Activated CD8-positive, alpha-beta memory T cell treated with anti-CD3 and anti-CD28 coated beads, Interleukin-2, amount 50 U/mL, for 1 hour (primary cell): ENCODE measurements around the gene SNAP47.

Experiments
- DNase-seq: peaks from one replicate; pipeline ENCODE4 v3.0.0-alpha.2; 2020; ENCODE audit errors: extremely low read depth

Gene SNAP47

DNA sequence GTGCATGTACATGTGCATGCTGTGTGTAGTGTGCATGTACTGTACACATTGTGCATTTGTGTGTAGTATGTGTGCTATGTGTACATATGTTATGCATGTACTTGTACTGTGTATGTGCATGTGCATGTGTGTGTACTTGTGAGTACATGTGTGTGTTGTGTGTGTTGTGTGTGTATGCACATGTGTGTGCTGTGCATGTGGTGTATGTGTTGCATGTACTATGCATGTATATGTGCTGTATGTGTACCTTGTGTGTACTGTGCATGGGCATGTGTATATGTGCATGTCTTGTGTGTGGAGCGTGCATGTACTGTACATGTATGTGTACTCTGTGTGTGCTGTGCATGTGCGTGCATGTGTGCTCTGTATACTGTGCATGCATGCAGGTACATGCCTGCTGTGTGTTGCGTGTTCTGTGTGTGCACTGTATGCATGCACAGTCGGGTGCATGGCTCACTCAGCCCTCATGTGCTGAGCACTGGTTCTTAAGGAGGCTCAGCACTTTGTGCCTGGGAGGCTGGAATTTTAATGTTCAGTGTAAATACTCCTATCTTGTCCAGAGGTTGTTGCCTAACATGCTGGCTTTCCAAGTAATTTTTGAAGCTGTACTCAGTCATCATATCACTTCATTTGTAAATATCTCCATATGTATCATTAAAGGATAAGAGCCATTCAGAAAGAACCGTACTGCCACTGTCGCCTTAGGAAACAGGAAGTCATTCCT lies 32.3 kb downstream of the SNAP47 start:
- no peak for DNase-seq

DNA sequence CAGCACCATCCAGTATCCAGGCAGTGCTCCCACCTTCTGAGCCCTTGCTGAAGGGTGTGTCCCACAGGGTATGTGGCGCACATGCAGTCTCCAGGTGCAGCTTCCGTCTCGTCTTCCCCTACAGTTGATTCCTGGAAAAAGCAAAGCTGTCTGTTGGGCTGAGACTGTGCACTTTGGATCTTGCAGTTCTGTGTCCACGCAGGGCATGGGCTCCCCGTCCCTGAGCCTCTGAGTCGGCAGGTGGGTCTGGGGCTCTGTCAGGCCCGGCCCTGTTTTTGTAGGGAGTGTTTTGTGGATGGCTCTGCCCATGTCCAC lies 32.8 kb downstream of the SNAP47 start:
- DNase-seq, result no peak

DNA sequence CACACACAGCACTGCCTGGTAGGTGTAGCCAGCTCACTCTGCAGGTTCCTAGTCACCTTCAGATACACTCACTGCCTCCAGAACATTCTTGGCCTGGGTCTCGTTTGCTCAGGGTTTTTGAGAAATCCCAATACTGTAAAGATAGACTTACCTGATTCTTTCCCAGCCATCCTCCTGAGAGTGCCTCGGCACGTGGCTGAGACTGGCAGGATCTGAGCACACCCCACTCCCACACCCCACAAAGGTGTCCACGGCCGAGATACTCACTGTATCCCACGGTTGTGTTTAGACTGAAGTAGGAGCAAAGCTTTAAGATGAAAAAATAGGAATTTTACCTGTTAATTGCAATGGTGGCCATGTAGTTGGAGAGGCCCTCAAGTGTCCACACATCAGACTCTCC lies 33.4 kb downstream of the SNAP47 start:
- no peak for DNase-seq

DNA sequence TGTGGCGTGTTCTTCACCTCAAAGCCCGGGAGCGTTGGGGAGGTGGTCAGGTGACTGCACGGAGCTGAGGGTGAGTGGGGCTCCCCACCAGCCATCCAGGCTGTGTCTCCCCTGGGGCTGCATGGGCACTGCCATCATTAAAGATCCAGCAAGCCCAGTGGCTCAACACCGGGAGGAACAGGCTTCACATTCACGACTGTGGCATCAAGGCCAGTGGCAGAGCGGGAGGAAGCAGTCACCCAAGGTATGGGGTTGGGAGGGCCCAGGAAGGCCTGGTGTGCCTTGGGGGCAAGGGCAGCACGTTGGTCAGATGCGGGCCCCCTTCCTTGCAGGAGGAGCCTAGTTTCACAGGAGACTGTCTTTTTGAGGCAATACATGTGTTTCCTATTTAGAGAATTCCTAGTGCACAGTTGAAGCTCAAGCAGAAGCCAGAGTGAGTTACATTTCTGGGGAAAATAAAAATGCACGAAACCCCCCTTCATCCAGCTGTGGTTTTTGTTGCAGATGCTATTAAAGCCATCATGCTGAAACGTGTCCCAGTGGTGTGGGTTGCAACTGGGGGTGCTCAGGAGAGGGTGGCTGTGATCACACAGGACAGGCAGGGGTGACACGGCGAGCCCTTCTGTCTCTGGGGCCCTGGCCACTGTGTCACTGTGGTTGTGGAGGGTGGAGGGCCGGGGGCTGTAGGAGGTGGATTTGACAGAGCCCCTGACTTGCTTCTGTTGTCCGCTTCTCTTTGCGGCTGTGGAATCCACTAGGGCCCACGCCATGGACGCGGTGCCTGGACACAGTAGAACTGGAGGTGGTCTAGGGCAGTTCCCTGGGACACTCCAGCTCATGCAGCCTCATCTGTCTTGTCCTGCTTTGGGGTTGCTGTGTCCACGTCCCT lies 34.1 kb downstream of the SNAP47 start:
- no peak for DNase-seq

DNA sequence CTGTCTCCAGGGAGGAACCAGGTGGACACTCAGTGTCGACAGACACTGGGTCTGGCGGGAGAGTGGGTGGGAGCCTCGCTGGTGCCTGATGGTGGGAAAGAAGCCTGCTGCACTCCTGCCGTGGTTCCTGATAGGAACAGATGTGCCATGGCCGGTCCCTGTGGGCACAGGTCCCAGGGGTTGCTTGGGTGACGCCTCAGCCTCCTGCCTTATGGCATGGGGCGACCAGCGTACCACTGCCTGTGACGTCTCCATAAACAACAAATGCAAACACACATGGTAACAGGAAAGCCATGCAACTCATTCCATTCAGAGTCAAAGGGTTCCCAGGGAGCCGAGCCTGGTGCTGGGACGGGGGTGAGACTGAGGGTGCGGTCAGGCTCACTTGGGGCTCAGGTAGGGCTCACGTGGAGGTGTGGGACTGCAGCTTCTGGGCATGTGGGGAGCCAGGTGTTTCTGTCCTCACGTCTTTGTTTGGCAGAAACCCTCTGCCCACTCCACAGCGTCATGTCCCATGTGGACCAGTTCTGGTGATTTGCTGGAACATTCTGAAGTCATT lies 34.8 kb downstream of the SNAP47 start:
- DNase-seq, result no peak

DNA sequence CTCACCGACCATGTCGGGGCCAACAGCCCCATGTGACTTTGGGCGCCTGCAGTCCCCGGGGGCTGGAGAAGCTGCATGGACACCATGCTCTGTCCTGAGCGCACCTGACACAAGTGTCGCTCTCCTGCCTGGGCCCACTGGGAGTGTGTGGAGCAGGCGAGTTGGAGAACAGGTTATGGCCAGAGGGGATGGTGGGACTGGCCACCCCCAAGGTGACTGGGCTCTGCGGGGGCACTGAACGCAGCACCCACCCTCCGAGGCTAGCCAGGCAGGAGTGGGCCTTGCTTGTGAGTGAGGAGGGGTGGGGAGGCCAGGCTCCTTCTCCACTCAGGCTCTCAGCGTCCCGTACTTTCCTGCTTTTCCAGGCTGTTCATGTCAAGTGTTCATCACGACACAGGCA lies 35.6 kb downstream of the SNAP47 start:
- no peak for DNase-seq

DNA sequence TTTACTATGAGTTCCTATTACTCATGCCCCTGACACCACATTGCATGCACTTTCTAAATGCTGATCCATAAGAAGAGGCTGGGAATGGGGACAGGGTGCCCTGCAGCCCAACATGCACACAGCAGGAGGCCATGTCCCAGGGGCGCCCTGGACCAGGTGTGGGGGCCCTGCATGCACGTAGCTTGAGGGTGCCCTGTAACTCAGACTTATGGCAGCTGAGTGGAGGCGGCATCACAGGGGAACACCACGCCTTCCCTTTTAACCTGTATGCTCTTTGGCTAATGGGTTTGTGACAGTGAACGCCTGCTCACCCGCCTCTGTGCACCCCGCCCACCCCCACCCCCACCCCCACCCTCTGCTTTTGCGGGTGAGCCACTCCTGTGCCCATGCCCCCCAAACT lies 36.1 kb downstream of the SNAP47 start:
- DNase-seq, result no peak

DNA sequence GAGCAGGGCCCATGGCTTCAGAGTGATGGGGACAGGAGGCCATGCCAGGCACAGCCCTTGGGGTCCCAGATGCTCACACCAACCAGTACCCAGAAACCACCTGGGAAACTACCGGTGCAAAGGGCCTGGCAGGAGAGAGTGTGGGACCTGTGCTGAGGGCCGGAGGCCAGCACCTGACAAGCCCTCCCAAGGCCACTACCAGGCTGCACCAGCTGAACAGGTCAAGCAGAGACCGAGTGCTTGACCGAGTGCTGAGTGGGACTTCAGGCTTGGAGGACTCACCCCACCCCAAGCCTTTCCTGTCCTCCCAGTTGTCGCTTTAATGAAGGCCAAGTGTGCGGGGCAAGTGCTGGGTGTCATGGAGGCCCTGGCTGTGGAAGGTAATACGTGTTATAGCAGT lies 36.5 kb downstream of the SNAP47 start:
- no peak for DNase-seq

DNA sequence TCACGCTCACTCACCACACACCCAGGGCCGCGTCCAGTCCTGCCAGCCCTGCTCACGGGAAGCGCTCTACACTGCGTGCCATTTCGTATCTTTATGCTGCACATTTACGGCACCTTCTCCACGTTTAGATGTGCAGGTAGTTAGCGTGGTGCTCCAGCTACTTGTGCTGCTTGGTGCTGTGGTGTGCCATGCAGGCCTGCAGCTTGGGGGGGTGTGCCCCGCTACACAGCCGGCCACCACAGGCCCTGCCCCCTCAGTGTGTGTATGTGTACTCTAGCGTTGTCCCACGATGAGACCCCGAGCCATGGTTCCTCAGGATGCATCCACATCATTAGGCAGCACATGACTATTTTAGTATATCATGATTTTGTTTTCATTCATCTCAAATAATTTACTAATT lies 38.3 kb downstream of the SNAP47 start:
- no peak for DNase-seq

DNA sequence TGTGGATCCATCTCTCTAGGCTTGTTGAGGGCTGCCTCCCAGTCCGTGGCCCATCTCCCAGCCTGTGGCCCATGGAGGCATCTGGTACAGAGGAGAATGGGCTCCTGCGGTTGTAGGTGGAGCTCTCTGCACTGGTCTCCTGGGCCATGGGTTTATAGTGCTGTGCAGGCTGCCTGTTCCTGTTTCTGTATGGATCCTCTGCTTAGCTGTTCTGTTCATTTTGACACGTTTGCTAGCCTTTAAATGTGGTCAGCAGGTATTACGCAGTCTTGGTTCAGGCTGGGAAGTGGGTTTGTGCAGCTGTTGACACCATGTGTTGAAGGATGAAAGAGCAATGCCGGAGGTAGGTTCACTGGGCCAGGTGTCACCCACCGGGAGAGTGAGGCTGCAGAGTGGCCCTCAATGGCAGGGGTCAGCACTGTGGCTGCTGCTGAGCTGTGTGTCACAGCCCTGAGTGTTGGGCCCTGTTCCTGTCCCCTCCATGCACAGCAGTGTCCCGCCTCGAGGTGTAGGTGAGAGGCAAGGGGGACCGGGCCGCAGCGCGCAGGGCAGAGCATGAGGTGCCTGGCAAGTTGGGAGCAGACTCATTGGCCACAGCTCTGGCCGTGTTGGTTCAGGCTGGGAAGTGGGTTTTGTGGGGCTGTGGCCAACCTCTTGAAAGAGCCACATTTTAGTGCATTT lies 39.0 kb downstream of the SNAP47 start:
- peak; percentile 31 for DNase-seq

DNA sequence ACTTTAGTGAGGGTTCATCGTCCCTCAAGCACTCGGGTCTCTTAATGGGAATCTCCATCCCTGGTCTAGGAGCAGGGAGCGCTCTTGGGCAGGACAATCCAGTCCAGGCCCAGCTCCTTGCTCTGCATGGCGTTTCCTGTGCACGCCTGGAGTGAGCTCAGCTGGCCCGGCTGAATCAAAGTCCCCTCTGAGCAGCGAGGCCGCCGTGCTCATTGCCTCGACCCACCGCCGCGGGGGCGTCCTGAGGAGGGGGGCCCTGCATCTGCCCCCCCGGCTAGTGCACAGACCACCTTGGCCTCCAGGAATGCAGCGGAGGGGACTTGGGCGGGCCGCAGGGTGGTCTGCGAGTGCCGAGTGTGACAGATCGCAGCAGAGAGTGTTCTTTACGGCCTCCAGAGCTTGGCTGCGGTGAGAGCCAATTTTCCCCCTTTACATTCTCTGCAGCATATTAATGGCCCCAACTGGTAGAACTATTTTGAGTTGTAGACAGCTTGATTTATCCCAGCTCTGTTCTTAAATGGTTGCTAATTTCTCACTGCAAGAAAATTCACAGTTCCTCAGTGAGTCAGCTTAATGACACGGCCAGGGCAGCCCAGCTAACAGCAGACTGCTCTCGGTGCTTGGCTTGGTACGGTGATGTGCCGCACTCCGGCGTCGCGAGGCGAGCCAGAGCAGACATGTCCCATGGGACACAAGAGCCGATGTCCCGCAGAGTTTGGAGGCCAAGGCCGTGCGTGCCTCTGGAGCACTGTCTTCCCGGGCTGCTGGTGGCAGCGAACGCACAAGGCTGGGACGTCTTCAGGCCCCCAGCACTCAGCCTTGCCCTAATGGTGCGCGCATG lies 39.8 kb downstream of the SNAP47 start:
- DNase-seq, result no peak

DNA sequence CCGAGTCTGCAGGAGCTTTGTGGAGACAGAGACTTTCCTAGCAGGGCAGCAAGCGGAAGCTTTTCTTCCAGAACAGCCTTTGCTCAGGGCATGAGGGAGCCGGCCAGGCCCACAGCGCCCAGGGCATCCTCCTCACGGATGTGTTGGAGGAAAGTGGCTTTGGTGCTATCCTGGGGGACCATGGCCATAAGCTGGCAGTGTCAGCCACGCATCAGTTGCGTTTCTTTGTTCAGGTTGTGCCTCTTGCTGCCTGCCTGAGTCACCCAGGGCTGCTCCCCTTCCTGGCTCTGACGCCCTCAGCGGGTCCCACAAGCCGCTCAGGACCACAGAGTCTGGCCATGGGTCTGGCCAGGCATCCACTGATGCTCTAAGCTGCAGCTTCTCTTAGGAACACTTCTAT lies 40.6 kb downstream of the SNAP47 start:
- DNase-seq, result no peak

DNA sequence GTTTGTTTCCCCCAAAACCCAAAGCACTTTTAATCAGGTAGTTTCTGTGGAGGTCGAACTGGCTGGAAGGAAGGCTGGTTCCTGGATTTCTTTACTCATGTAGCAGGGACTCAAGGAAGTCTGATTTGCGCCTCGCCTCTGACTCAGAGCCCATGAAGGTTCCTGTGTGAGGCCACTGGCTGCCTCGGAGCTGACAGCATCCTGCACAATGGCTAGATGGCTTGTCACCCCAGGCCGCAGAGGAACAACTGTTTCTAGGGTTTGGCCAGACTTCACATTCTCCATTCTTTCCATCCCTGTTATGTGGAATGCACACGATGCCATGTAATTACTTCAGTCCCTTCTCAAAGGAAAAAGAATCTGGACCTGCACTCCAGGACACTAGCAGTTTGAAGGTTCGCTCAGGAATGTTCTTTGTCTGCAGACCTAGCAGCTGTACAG lies 41.1 kb downstream of the SNAP47 start:
- no peak for DNase-seq

DNA sequence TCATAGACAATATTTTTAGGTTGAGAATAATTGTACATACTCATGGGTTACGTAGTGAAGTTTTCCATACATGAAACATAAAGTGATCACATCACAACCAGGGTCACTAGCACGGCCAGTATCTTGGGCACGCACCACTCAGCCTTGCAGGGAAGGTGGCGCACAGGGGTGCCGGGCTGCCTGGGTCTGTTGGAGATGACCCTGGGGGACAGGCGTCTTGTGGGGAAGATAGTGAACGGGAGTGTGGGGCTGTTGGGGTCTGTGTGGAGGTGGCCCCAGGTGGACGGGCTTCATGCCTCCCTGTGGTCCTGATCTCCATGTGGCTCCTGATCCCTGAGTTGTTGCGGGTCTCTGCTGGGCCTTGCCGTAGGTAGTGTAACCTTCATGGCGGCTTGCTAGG lies 41.9 kb downstream of the SNAP47 start:
- DNase-seq, result no peak

DNA sequence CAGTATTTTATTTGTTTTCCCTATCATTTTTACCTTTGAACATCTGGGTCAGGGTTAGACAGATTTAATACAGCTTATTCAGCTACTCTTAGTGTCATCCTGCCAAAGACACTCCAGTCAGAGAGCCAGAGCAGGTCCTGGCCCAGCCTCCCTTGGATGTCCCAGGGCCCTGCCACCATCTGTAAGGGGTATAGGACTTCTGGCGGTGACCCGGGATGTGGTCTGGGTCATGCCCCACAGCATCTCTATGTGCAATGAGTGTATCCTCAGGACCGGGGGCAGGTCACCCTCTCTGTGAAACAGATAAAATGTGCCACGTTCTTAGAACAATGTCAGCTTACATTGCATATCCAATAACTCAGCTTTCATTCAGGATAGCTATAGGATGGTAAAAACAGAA lies 42.4 kb downstream of the SNAP47 start:
- DNase-seq, result no peak

DNA sequence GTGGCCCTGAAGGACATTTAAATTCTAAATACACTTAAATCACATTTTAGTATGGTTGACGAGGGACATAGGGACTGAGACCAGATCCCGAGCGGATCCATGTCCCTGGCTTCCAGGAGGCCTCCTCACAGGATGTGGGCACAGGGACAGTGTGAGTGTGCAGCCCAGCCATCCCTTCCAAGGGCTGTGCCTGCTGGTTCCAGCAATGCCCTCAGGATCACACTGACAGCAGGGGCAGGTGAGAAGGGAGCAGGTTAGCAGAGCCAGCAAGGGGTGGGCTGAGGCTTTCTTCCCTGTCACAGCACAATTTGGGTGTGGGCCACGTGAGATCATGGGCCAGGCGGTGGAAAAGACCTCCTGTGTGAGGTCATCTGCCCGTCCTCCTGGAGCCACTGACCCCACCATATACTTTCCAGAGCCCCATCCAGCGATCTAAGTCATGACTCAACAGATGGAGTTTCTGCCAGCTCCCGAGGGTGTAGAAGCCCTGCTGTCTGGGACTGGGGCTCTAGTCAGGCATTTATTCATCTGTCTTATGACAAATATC lies 43.2 kb downstream of the SNAP47 start:
- DNase-seq, result no peak

DNA sequence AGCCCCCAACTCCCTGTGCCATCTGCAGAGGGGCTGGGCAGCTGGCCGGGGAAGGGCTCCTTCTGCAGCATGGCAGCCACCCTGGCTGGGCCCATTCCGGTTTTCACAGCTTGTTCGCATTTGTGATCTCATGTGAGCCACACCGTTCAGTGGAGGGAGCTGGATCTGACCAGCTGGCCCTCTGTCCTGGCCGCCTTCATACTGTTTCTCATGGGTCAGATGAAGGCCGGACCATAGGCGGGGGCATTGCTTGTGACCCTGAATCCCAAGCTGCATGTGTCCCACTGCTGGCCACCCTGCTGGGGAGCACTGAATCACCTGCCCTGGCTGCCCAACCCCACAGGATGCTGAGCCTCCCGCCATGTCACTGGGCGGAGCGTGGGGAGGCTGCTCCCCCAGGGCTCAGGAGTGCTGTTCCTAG lies 43.8 kb downstream of the SNAP47 start:
- no peak for DNase-seq

DNA sequence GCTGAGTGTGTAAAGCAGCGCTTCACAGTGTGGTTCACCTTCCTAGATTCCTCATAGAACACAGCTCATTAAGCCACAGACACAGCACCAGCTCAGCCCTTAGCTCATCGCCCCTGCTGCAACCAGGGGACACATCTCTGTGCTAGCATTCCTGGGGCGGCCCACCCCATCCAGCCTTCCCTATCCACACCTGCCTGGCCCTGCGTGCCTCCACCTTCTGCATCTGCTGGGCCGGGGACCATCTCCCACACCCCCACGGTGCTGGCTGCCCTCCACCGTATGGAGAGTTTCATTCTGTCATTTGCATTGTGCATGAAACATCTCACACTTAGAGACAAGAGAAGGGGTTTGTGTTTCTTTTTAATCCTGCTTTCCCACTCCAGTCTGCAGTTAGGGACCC lies 44.5 kb downstream of the SNAP47 start:
- DNase-seq, result no peak

DNA sequence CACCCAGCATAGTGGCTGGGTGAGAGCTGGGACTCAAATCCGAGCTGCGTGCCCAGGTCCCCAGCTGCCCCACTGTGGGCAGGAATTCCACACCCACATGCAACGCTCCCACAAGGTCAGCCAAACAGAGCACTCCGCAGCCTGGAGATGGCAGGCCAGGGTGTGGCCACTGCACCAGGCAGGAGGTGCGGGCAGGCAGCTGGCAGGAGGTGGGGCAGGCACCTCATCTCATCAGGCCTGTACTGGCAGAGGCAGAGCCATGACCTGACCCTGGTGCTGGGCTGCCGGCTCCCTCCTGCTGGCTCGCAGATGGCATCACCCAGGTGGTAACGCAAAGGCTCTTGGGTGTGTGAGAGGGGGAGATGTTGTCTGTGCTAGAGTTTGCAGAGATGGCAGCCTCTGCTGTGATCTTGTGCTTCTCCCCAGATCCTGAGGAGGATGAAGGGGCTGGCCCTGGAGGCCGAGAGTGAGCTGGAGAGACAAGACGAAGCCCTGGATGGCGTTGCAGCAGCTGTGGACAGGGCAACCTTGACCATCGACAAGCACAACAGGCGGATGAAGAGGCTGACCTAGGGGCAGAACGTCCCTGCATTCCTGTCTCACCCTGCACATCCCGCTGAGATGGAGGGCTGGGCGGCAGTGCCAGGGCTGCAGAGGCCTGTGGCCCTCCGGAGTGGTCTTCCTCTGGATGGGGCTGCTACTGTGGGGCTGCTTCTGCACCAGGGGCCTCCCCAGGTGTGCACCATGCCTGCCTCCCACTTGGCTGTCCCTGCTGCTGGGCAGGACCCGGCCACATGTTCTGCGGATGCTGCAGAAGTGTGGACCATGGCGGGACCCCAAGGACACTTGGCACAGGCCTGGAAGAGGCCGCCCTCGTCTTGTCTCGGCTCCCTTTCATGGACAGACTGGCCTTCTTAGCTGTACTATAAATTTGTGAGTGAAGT lies 45.1 kb downstream of the SNAP47 start:
- no peak for DNase-seq

DNA sequence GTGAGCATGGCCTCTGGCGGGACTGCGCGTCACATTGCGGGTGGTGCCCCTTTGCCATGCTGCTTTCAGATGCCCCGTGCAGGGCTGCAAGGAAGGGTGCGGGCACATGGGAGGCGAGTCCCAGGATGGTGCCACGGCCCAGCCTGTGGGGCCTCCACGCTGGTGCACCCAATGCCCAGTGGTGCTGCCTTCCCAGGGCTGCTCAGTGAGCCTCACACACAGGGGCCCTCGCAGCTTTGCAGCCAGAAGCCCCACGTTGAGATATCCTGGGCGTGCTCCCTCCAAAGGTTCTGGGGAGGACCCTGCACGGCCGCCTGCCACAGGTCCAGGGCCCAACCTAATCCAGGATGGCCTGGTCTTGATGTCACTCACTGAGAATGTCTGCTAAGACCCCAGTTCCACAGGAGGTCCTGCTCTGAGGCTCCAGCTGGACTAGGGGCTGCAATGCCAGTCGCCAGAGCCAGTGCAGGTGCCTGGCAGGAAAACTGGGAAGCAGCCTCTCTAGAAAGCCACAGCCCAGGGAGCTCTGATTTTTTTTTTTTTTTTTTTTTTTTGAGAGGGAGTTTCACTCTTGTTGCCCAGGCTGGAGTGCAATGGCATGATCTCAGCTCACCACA lies 46.2 kb downstream of the SNAP47 start:
- no peak for DNase-seq
